Thyroid gland (tissue), 4 donors: ENCODE data around the gene NEUROD1.

ENCODE experiments used
- POLR2A ChIP-seq, 2 donors: fragments of 450-650 bp; IDR thresholded peaks; one replicate each; pipeline ENCODE4 v1.6.1; 2017; ENCODE audit warnings: antibody characterized with exemption in 2 of 2, mild to moderate bottlenecking in 2 of 2, moderate library complexity in 1 of 2
- TF ChIP-seq, protein P1 (sequence below), 6 experiments: fragments of 200-600 bp in 3 of 6; fragments of 450-650 bp in 3 of 6; sonication (generic) in 3 of 6; IDR thresholded peaks; one replicate each; pipeline ENCODE4 v1.5.1; 2016 to 2019; ENCODE audit warnings: antibody characterized with exemption in 6 of 6, mild to moderate bottlenecking in 2 of 6, inconsistent platforms in 1 of 6, moderate library complexity in 1 of 6

DNA sequence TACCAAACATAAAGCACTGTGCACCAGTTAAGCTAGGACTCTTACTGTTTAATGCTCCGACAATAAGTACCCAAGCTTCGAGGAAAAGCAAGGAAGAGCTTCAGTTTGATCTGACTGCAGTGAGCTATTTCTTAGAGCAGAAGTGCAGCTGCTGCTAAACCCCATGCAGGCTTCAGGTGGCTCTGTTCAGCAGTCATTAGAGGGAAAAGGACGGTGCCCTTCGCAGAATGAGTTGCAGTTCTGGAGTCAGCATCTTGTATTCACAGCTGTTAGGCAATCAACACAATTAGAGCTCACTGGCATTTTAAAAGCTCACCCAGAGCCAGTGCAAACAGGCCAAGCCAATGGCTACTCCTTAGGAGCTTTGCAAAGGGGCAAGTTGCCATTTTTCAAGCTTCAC, 21.9 kb downstream of the NEUROD1 start:
- TF ChIP-seq, protein P1, sequence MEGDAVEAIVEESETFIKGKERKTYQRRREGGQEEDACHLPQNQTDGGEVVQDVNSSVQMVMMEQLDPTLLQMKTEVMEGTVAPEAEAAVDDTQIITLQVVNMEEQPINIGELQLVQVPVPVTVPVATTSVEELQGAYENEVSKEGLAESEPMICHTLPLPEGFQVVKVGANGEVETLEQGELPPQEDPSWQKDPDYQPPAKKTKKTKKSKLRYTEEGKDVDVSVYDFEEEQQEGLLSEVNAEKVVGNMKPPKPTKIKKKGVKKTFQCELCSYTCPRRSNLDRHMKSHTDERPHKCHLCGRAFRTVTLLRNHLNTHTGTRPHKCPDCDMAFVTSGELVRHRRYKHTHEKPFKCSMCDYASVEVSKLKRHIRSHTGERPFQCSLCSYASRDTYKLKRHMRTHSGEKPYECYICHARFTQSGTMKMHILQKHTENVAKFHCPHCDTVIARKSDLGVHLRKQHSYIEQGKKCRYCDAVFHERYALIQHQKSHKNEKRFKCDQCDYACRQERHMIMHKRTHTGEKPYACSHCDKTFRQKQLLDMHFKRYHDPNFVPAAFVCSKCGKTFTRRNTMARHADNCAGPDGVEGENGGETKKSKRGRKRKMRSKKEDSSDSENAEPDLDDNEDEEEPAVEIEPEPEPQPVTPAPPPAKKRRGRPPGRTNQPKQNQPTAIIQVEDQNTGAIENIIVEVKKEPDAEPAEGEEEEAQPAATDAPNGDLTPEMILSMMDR (IDR thresholded peaks at IDR 0.05): no peak
- no peak for TF ChIP-seq POLR2A (IDR thresholded peaks at IDR 0.05)
